ENCODE measurements around the gene ABCB9.

Gene ABCB9

DNA sequence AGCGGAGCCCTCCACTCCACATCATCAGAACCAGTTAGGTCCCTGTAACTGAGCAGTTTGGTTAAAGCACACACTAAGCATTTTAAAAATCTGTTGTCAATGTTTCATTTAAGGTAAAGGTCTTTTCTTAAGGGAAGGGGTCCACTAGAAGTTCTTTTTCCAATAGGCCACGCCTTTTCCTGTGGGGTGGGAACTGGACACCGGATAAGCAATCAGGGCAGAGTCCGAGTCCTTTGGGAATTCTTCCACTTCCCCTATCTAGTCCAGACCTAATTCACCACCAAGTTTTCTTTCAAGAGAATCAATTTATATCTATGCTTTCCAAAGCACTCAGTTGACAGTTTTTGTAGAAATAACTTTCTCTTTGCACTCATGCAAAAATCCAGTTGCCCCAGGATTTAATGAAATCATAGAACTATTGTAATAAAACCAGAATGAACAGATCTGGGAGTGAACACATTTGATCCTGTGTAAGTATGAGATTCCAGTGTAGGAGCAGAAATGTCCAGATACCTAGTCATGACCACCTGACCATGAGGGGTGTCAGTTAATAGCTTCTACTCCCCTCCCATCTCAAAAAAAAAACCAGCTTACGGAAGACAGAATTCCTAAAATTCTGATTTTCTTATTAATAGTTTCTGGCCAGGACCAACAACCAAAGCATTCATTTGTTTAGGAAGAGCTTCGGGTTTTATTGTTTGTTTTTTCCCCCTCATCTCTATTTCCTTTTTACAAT is 82.0 kb downstream of the ABCB9 start:
- Histone ChIP-seq H3K36me3 (ENCODE audit: insufficient read depth, low read length) (no peaks in the 10 kb centered on the region), H3K4me1 (ENCODE audit: control insufficient read depth, insufficient read depth, low read length, unreplicated experiment) (peaks cover 52% of the 10 kb centered on the region), H3K79me2 (ENCODE audit: control insufficient read depth, insufficient read depth, low read length, unreplicated experiment) (peaks cover 94% of the 10 kb centered on the region), H3K27me3 (ENCODE audit: insufficient read depth, low read length) (no peaks in the 10 kb centered on the region), H3K4me3 (ENCODE audit: low read depth, low read length) (no peak overlapping the region), H3K27ac (ENCODE audit: low read depth, low read length) (no peak overlapping the region), H2AFZ (ENCODE audit: low read length, unreplicated experiment) (no peak overlapping the region)

DNA sequence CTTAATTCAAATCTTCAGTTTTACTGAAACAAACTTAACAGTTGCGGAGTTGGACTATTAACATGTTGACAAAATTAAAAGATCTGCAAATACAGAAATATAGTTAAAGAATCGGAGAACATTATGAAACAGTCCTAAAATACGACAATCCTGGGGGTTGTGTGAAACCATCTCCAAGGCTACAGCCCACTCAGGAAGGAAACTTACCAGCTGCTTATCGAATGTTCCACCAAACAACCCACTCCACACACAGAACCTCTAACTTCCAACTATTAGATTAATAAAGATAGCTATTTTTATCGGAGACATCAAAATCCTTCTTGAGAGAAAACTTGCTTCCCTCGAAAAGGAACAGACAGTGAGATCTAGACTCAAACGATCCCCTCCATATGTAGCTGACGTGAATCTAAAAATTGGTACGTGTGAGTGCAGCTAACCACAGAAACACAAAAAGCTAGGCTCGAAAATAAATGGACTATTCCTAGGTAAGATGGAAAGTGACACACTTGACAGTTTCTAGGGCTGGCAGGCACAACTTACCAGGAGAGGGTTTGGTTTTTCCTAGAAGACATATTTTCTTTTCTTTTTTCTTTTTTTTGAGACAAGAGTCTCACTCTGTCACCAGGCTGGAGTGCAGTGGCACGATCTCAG is 83.2 kb downstream of the ABCB9 start:
- Histone ChIP-seq H3K4me3 (ENCODE audit: low read depth, low read length) (no peak overlapping the region), H3K27ac (ENCODE audit: low read depth, low read length) (no peak overlapping the region), H2AFZ (ENCODE audit: low read length, unreplicated experiment) (no peak overlapping the region), H3K79me2 (ENCODE audit: control insufficient read depth, insufficient read depth, low read length, unreplicated experiment) (peaks cover 85% of the 10 kb centered on the region), H3K4me1 (ENCODE audit: control insufficient read depth, insufficient read depth, low read length, unreplicated experiment) (peaks cover 41% of the 10 kb centered on the region), H3K36me3 (ENCODE audit: insufficient read depth, low read length) (no peaks in the 10 kb centered on the region), H3K27me3 (ENCODE audit: insufficient read depth, low read length) (no peaks in the 10 kb centered on the region)

DNA sequence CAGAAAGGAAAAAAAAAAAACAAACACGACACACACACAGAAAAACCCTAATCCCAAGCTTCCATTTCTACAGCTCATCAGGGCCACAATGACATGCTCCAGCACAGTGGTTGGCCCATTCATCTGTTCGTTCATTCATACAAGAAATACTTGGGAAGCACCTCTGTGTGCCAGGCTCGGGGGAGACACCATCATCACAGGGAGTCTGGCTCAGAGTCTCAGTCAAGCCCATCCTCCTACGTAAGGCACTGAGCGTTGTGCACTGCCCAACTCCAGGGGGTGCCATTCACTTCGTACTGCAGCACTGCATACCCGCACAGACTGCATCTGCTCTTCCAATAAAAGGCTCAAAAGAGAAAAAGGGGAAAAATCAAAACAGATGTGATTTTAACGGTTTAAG is 85.6 kb downstream of the ABCB9 start:
- Histone ChIP-seq H3K79me2 (ENCODE audit: control insufficient read depth, insufficient read depth, low read length, unreplicated experiment) (peaks cover 83% of the 10 kb centered on the region), H2AFZ (ENCODE audit: low read length, unreplicated experiment) (no peak overlapping the region), H3K27ac (ENCODE audit: low read depth, low read length) (no peak overlapping the region), H3K4me1 (ENCODE audit: control insufficient read depth, insufficient read depth, low read length, unreplicated experiment) (peaks cover 25% of the 10 kb centered on the region), H3K4me3 (ENCODE audit: low read depth, low read length) (no peak overlapping the region), H3K36me3 (ENCODE audit: insufficient read depth, low read length) (no peaks in the 10 kb centered on the region), H3K27me3 (ENCODE audit: insufficient read depth, low read length) (no peaks in the 10 kb centered on the region)

DNA sequence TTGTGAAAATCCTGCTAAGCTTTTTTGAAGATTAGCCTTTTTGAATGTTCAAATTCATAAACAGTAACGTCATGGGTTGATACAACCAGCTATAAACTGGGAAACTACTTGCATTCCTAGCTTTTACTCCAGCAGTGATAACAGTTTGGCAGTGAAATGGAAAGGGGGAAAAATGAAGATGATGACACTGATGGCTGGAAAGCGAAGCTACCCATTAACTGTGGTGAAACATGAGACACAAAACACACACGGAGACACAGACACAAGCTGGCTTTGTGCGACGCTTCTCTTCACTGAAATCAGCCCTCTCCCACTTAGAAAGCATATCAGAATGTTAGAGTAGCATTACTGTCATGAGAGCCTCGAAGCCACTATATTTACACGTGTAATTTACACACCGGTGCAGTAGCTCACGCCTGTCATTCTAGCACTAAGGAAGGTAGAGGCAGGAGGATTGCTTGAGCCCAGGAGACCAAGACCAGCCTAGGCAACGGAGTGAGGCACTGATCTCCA is 86.1 kb downstream of the ABCB9 start:
- no peaks in the 10 kb centered on the region for H3K27me3 ChIP-seq (ENCODE audit: insufficient read depth, low read length)
- H3K4me3 ChIP-seq (ENCODE audit: low read depth, low read length) = no peak overlapping the region
- H2AFZ ChIP-seq (ENCODE audit: low read length, unreplicated experiment) = no peak overlapping the region
- H3K27ac ChIP-seq (ENCODE audit: low read depth, low read length) = no peak overlapping the region
- peaks cover 86% of the 10 kb centered on the region for H3K79me2 ChIP-seq (ENCODE audit: control insufficient read depth, insufficient read depth, low read length, unreplicated experiment)
- no peaks in the 10 kb centered on the region for H3K36me3 ChIP-seq (ENCODE audit: insufficient read depth, low read length)
- peaks cover 24% of the 10 kb centered on the region for H3K4me1 ChIP-seq (ENCODE audit: control insufficient read depth, insufficient read depth, low read length, unreplicated experiment)

All from ACC112 (cell line).